K562 (cell line): Measurements from ENCODE around the gene COMTD1. TPM values are rescaled to one million over a fixed set of nuclear protein-coding genes. Genes with fewer than 3 reads are reported as not detected.

ENCODE experiments used
- BRD4 ChIP-seq: fragments of 200-600 bp; sonication (generic); IDR thresholded peaks from 2 replicates; pipeline ENCODE4 v1.6.1; 2017; ENCODE audit warnings: inconsistent platforms
- CAMTA2 ChIP-seq: fragments of 250-450 bp; sonication (Bioruptor Pico); conservative IDR thresholded peaks from 2 replicates; pipeline ENCODE4 v1.5.1; 2022
- CCNT2 ChIP-seq: IDR thresholded peaks from 2 replicates; pipeline ENCODE4 v1.6.1; 2011; ENCODE audit warnings: borderline replicate concordance, low read depth, mild to moderate bottlenecking, moderate library complexity, mixed read lengths, low read length; ENCODE audit not compliant: insufficient read length; ENCODE audit errors: extremely low read depth
- DPF2 ChIP-seq: fragments of 450-650 bp; IDR thresholded peaks from 2 replicates; pipeline ENCODE4 v1.6.1; 2016
- ERF ChIP-seq: fragments of 450-650 bp; formaldehyde crosslinking; IDR thresholded peaks from 2 replicates; pipeline ENCODE4 v1.4.0; 2020; ENCODE audit warnings: mild to moderate bottlenecking, mixed read lengths
- EWSR1 ChIP-seq: fragments of 450-650 bp; IDR thresholded peaks from 2 replicates; pipeline ENCODE4 v1.6.1; 2018; ENCODE audit warnings: borderline replicate concordance, mild to moderate bottlenecking, low read depth, moderate library complexity; ENCODE audit not compliant: partially characterized antibody
- FUS ChIP-seq: fragments of 200-400 bp; formaldehyde crosslinking; optimal IDR thresholded peaks from 2 replicates; pipeline ENCODE3; 2017; ENCODE audit warnings: low read depth, low read length
- GTF2B ChIP-seq: IDR thresholded peaks from 2 replicates; pipeline ENCODE4 v1.6.1; 2011; ENCODE audit not compliant: insufficient read length; ENCODE audit errors: extremely low read depth
- KAT7 ChIP-seq: sonication (generic); formaldehyde crosslinking; IDR thresholded peaks from 2 replicates; pipeline ENCODE4 v1.8.0; 2022; ENCODE audit warnings: missing genetic modification reagents, mild to moderate bottlenecking, borderline replicate concordance
- MAZ ChIP-seq, 2 experiments: fragments of 450-650 bp in 1 of 2; sonication (generic) in 1 of 2; formaldehyde crosslinking; IDR thresholded peaks in 1 of 2; conservative IDR thresholded peaks in 1 of 2; 2 replicates each; pipeline versions ENCODE4 v1.4.0 to v1.5.0; 2020; ENCODE audit warnings: mild to moderate bottlenecking in 1 of 2, missing genetic modification reagents in 1 of 2
- MCM3 ChIP-seq: fragments of 450-650 bp; IDR thresholded peaks from 2 replicates; pipeline ENCODE4 v1.6.1; 2016
- SETDB1 ChIP-seq: IDR thresholded peaks from one replicate; pipeline ENCODE4 v1.6.1; 2012; ENCODE audit warnings: low read length, control low read depth, inconsistent platforms
- SPI1 ChIP-seq: IDR thresholded peaks from 2 replicates; pipeline ENCODE4 v1.6.1; 2011; ENCODE audit warnings: low read depth, low read length, control low read depth, borderline replicate concordance
- TEAD1 ChIP-seq, 2 experiments: fragments of 450-650 bp in 1 of 2; sonication (generic) in 1 of 2; formaldehyde crosslinking; IDR thresholded peaks; 2 replicates each; pipeline versions ENCODE4 v1.4.0 to v1.8.0; 2020 to 2022; ENCODE audit warnings: mild to moderate bottlenecking in 2 of 2, missing genetic modification reagents in 1 of 2
- TOE1 ChIP-seq, 2 experiments: fragments of 450-650 bp in 1 of 2; sonication (generic) in 1 of 2; formaldehyde crosslinking in 1 of 2; IDR thresholded peaks; 2 replicates each; pipeline versions ENCODE4 v1.7.1 to v1.8.0; 2016 to 2022; ENCODE audit warnings: borderline replicate concordance in 2 of 2, mild to moderate bottlenecking in 2 of 2, antibody characterized with exemption in 1 of 2, inconsistent platforms in 1 of 2, low read depth in 1 of 2, missing genetic modification reagents in 1 of 2, moderate library complexity in 1 of 2
- YY1 ChIP-seq, 3 experiments: IDR thresholded peaks; 2 replicates each; pipeline ENCODE4 v1.6.1; 2011; ENCODE audit warnings: low read length in 2 of 3, mild to moderate bottlenecking in 2 of 3, moderate library complexity in 2 of 3, borderline replicate concordance in 1 of 3, control low read depth in 1 of 3, low read depth in 1 of 3; ENCODE audit not compliant: insufficient read depth in 3 of 3, insufficient replicate concordance in 2 of 3, control insufficient read depth in 1 of 3, insufficient read length in 1 of 3; ENCODE audit errors: extremely low read depth in 1 of 3
- ZC3H11A ChIP-seq: IDR thresholded peaks from 2 replicates; pipeline ENCODE4 v1.6.1; 2012; ENCODE audit warnings: low read depth, low read length, improper control_type of control experiment
- ZKSCAN8 ChIP-seq: fragments of 200-800 bp; sonication (Bioruptor generic); IDR thresholded peaks from 2 replicates; pipeline ENCODE4 v1.6.1; 2016; ENCODE audit warnings: missing genetic modification characterization, missing compliant biosample characterization
- ZNF436 ChIP-seq: fragments of 250-450, 450-650 bp; sonication (Bioruptor Pico); formaldehyde crosslinking; IDR thresholded peaks from 2 replicates; pipeline ENCODE4 v1.7.0; 2020; ENCODE audit warnings: mild to moderate bottlenecking
- polyA plus RNA-seq, 8 experiments: library from polyadenylated mRNA; depleted of rRNA in 4 of 8; stranded (reverse) in 5 of 8; unstranded in 3 of 8; fragments of >200 nt; fragmentation: Nextera tagmentation in 2 of 8; fragmentation: Illumina TruSeq in 1 of 8; extraction: Ambion mirVana in 2 of 8; extraction: Trizol in 1 of 8; gene quantifications; 2 replicates each; pipeline versions ENCODE4 v1.2.1 to v1.2.3, GENCODE V29; 2011 to 2014; ENCODE audit warnings: inconsistent platforms in 1 of 8, missing spikeins in 1 of 8
- total RNA-seq, 7 experiments: library from RNA; depleted of rRNA in 6 of 7; stranded (reverse); fragments of >200 nt in 6 of 7; fragmentation: Illumina TruSeq in 2 of 7; extraction: Trizol in 2 of 7; gene quantifications; 2 replicates each; pipeline versions ENCODE4 v1.2.1 to v1.2.3, GENCODE V29; 2011 to 2021; ENCODE audit warnings: low replicate concordance in 1 of 7
- TF ChIP-seq, protein P1 (sequence below): sonication (generic); IDR thresholded peaks from 2 replicates; pipeline ENCODE4 v1.6.1; 2016
- TF ChIP-seq, protein P2 (sequence below): fragments of 150-350 bp; IDR thresholded peaks from 2 replicates; pipeline ENCODE4 v1.6.1; 2014; ENCODE audit warnings: low read depth, mild to moderate bottlenecking, low read length, borderline replicate concordance

COMTD1 gene
- total and polyA plus RNA-seq, 9 of the 15 experiments (the other 6 are each of a cell fraction or from before 2014, with no cell fraction given) = 0.41 to 112 (median 13.7) TPM

DNA sequence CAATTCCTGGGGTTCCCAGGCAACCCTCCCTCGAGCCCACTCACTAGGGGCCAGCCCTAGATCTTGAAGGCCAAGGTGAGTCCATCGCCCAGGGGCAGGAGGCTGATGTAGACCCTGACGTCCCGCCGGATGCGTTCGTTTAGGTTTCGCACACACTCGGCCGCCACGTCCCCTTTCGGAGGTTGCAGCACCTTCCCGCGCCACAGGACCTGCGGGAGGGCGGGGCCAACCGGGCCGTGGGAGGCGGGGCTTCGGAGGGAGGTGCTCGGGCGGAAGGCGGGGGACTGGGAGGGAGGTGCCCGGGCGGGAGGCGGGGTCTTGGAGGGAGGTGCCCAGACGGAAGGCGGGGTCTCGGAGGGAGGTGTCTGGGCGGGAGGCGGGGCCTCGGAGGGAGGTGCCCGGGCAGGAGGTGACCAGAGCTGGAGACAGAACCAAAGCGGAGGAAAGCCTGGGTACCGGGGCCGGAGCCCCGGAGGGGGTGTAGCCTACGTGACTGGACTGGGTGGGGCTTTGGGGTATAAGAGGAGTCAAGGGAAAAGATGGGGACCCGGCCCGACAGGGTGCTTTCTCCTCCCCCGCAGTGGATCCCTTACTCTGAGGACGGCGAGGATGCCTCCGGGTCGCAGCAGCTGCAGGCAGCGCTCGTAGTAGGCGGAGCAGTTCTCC, 1.6 kb downstream of the COMTD1 start (continued):
- peak; percentile 37 for TF ChIP-seq CCNT2
- TF ChIP-seq ZNF436 (CRISPR knock-in tag) = no peak
- TF ChIP-seq KAT7 (CRISPR knock-in tag) = peak; percentile 10; the same call in 1 of the 2 replicates
- no peak for TF ChIP-seq TEAD1 (CRISPR knock-in tag; IDR thresholded peaks at IDR 0.05)
- 0 out of 2 replicates have a peak, but pooled peaks have one; percentile 22 for TF ChIP-seq ZC3H11A
- no peak for TF ChIP-seq TOE1 (IDR thresholded peaks at IDR 0.05; ENCODE audit: borderline replicate concordance)
- no peak for TF ChIP-seq TOE1 (CRISPR knock-in tag; IDR thresholded peaks at IDR 0.05; ENCODE audit: borderline replicate concordance, low read depth)
- TF ChIP-seq YY1 (IDR thresholded peaks at IDR 0.05; ENCODE audit: borderline replicate concordance in 1 of 3, control insufficient read depth in 1 of 3, extremely low read depth in 1 of 3, insufficient read depth in 3 of 3, insufficient read length in 1 of 3, insufficient replicate concordance in 2 of 3, low read depth in 1 of 3, low read length in 2 of 3) = peak in 2 of 3 experiments; percentile 40 to 53
- TF ChIP-seq MCM3 = no peak
- TF ChIP-seq, protein P1, sequence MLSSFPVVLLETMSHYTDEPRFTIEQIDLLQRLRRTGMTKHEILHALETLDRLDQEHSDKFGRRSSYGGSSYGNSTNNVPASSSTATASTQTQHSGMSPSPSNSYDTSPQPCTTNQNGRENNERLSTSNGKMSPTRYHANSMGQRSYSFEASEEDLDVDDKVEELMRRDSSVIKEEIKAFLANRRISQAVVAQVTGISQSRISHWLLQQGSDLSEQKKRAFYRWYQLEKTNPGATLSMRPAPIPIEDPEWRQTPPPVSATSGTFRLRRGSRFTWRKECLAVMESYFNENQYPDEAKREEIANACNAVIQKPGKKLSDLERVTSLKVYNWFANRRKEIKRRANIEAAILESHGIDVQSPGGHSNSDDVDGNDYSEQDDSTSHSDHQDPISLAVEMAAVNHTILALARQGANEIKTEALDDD = no peak
- no peak for TF ChIP-seq CAMTA2 (CRISPR knock-in tag)
- no peak for TF ChIP-seq BRD4
- TF ChIP-seq SETDB1 = no peak
- 0 out of 2 replicates have a peak, but pooled peaks have one; percentile 12 for TF ChIP-seq DPF2
- TF ChIP-seq, protein P2, sequence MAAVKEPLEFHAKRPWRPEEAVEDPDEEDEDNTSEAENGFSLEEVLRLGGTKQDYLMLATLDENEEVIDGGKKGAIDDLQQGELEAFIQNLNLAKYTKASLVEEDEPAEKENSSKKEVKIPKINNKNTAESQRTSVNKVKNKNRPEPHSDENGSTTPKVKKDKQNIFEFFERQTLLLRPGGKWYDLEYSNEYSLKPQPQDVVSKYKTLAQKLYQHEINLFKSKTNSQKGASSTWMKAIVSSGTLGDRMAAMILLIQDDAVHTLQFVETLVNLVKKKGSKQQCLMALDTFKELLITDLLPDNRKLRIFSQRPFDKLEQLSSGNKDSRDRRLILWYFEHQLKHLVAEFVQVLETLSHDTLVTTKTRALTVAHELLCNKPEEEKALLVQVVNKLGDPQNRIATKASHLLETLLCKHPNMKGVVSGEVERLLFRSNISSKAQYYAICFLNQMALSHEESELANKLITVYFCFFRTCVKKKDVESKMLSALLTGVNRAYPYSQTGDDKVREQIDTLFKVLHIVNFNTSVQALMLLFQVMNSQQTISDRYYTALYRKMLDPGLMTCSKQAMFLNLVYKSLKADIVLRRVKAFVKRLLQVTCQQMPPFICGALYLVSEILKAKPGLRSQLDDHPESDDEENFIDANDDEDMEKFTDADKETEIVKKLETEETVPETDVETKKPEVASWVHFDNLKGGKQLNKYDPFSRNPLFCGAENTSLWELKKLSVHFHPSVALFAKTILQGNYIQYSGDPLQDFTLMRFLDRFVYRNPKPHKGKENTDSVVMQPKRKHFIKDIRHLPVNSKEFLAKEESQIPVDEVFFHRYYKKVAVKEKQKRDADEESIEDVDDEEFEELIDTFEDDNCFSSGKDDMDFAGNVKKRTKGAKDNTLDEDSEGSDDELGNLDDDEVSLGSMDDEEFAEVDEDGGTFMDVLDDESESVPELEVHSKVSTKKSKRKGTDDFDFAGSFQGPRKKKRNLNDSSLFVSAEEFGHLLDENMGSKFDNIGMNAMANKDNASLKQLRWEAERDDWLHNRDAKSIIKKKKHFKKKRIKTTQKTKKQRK = no peak
- TF ChIP-seq SPI1 = peak; percentile 11; the same call in 1 of the 2 replicates
- TF ChIP-seq MAZ (CRISPR knock-in tag; conservative IDR thresholded peaks at IDR 0.05 in 1 of 2, IDR thresholded peaks at IDR 0.05 in 1 of 2) = peak in 1 of 2 experiments; percentile 68; a peak in 2 of 4 replicates
- no peak for TF ChIP-seq GTF2B
- no peak for TF ChIP-seq ZKSCAN8 (CRISPR knock-in tag)
- TF ChIP-seq FUS = peak; percentile 2
- TF ChIP-seq ERF = no peak
- no peak for TF ChIP-seq EWSR1
